Embryonic facial prominence (tissue), 1 donor: ENCODE data around the gene CUX1.
"Not testable (repeated sequence)": the region's sequence is repeated elsewhere in the genome, so short reads cannot be mapped to it uniquely, and the experiment has no call there.

Experiments used
- DNase-seq: peaks from one replicate; pipeline ENCODE4 v3.0.0-alpha.2; 2016; ENCODE audit errors: extremely low spot score

CUX1 gene

GRCh38 chr7:102211590-102212550, 394.4 kb downstream of the CUX1 start:
- no peak for DNase-seq

GRCh38 chr7:102214477-102215072, 397.1 kb downstream of the CUX1 start:
- no peak for DNase-seq

- no peak for DNase-seq
These were observed 397.8 kb downstream of the CUX1 start for GRCh38 chr7:102215256-102215655.

GRCh38 chr7:102215711-102216110, 398.3 kb downstream of the CUX1 start:
- DNase-seq: no peak

- no peak for DNase-seq
These were observed 399.3 kb downstream of the CUX1 start for GRCh38 chr7:102216573-102217314.

- DNase-seq: no peak
These were observed 402.9 kb downstream of the CUX1 start for GRCh38 chr7:102220229-102220850.

GRCh38 chr7:102220960-102221800, 403.8 kb downstream of the CUX1 start:
- DNase-seq: no peak

GRCh38 chr7:102221961-102222360, 404.5 kb downstream of the CUX1 start:
- DNase-seq: no peak

- DNase-seq: no peak
These were observed 405.0 kb downstream of the CUX1 start for GRCh38 chr7:102222445-102222844.

- no peak for DNase-seq
These were observed 405.8 kb downstream of the CUX1 start for GRCh38 chr7:102223184-102223583.

GRCh38 chr7:102225025-102225424, 407.6 kb downstream of the CUX1 start:
- DNase-seq: no peak

- no peak for DNase-seq
These were observed 409.9 kb downstream of the CUX1 start for GRCh38 chr7:102227371-102227770.

- DNase-seq: no peak
These were observed 411.5 kb downstream of the CUX1 start for GRCh38 chr7:102228935-102229334.

GRCh38 chr7:102230162-102230561, 412.7 kb downstream of the CUX1 start:
- not testable (repeated sequence) for DNase-seq

- DNase-seq: no peak
These were observed 413.2 kb downstream of the CUX1 start for GRCh38 chr7:102230593-102230992.

- no peak for DNase-seq
These were observed 415.3 kb downstream of the CUX1 start for GRCh38 chr7:102232611-102233286.

GRCh38 chr7:102234131-102234530, 416.7 kb downstream of the CUX1 start:
- DNase-seq: no peak

GRCh38 chr7:102234801-102235550, 417.6 kb downstream of the CUX1 start:
- DNase-seq: no peak

- no peak for DNase-seq
These were observed 418.7 kb downstream of the CUX1 start for GRCh38 chr7:102236102-102236501.
